H1 (cell line): ENCODE measurements around the gene KRT1. TPM values are rescaled to one million over a fixed set of nuclear protein-coding genes. Genes with fewer than 3 reads are reported as not detected.

Source experiments
- BRCA1 ChIP-seq: IDR thresholded peaks from 2 replicates; pipeline ENCODE4 v1.6.1; 2012; ENCODE audit warnings: low read depth, low read length, improper control_type of control experiment
- CHD2 ChIP-seq: IDR thresholded peaks from 2 replicates; pipeline ENCODE4 v1.6.1; 2012; ENCODE audit warnings: low read length, improper control_type of control experiment
- CREB1 ChIP-seq: IDR thresholded peaks from 2 replicates; pipeline ENCODE4 v1.6.1; 2012; ENCODE audit warnings: inconsistent platforms
- FOSL1 ChIP-seq: IDR thresholded peaks from 2 replicates; pipeline ENCODE4 v1.6.1; 2011; ENCODE audit warnings: mild to moderate bottlenecking, low read depth, low read length, moderate library complexity; ENCODE audit not compliant: insufficient read depth
- HDAC6 ChIP-seq: IDR thresholded peaks from one replicate; pipeline ENCODE4 v1.7.1; 2012; ENCODE audit warnings: low read depth, mild to moderate bottlenecking, inconsistent platforms, low read length, moderate library complexity
- KDM1A ChIP-seq: fragments of 200-600, 300-600 bp; sonication (generic); IDR thresholded peaks from 2 replicates; pipeline ENCODE4 v1.7.1; 2016; ENCODE audit warnings: mild to moderate bottlenecking, low read length, borderline replicate concordance
- RFX5 ChIP-seq: IDR thresholded peaks from 2 replicates; pipeline ENCODE4 v1.6.1; 2011; ENCODE audit warnings: low read depth, low read length, improper control_type of control experiment, borderline replicate concordance
- SIN3A ChIP-seq, 2 experiments: IDR thresholded peaks in 1 of 2; conservative IDR thresholded peaks in 1 of 2; 2 replicates each; pipeline ENCODE4 v1.6.1; 2011 to 2012; ENCODE audit warnings: low read length in 2 of 2, improper control_type of control experiment in 1 of 2, low read depth in 1 of 2, mild to moderate bottlenecking in 1 of 2
- SRF ChIP-seq: IDR thresholded peaks from 2 replicates; pipeline ENCODE4 v1.6.1; 2011; ENCODE audit warnings: mild to moderate bottlenecking, low read depth, low read length, moderate library complexity
- TAF1 ChIP-seq: IDR thresholded peaks from 2 replicates; pipeline ENCODE4 v1.6.1; 2011; ENCODE audit warnings: mild to moderate bottlenecking, low read depth, low read length
- polyA plus RNA-seq, 7 experiments: library from polyadenylated mRNA; depleted of rRNA in 3 of 7; stranded (reverse) in 5 of 7; unstranded in 2 of 7; fragments of >200 nt in 5 of 7; fragments of 200-250 nt in 2 of 7; gene quantifications; 1 replicate in 5 of 7; 2 replicates in 1 of 7; 4 replicates in 1 of 7; pipeline versions ENCODE4 v1.2.1 to v1.2.3, GENCODE V29; 2011 to 2013; ENCODE audit warnings: missing spikeins in 2 of 7, mixed read lengths in 2 of 7
- total RNA-seq: library from RNA; stranded (reverse); fragmentation: NEBNext Ultra II Directional; extraction: Animal tissue kit (Norgen Biotek cat#: 25700); gene quantifications from 2 replicates; pipeline ENCODE4 v1.2.1, GENCODE V29; 2021
- TF ChIP-seq, protein P1 (sequence below): fragments of 300-600 bp; sonication (generic); IDR thresholded peaks from 2 replicates; pipeline ENCODE4 v1.7.1; 2012; ENCODE audit warnings: low read length, moderate library complexity, mild to moderate bottlenecking, inconsistent platforms; ENCODE audit not compliant: insufficient replicate concordance

KRT1 gene
- total and polyA plus RNA-seq, 2 of the 8 experiments (the other 6 are each of a cell fraction or from before 2014, with no cell fraction given): not detected

DNA sequence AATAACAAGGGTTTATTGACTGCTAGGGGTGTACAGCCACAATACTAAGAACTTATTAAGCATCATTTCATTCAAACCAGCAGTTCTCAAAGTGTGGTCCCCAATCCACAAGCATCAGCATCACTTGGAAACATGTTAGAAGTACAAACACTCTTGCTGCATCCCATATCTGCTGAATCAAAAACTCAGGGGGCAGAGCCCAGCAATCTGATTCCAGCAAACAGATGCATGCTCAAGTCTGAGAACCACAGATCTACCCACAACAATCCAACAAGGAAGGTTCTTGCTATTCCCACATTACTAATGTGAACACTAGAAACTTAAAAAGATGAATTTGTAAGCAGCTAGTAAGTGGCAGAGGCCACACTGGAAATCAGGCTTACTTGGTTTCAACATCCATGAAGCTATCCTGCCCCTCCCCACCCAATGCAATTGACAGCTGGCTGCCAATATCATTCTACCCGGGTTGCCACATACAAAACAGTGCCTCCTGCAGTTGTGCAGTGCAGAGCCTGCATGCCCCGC is 16.9 kb upstream of the KRT1 start (continued):
- TF ChIP-seq, protein P1, sequence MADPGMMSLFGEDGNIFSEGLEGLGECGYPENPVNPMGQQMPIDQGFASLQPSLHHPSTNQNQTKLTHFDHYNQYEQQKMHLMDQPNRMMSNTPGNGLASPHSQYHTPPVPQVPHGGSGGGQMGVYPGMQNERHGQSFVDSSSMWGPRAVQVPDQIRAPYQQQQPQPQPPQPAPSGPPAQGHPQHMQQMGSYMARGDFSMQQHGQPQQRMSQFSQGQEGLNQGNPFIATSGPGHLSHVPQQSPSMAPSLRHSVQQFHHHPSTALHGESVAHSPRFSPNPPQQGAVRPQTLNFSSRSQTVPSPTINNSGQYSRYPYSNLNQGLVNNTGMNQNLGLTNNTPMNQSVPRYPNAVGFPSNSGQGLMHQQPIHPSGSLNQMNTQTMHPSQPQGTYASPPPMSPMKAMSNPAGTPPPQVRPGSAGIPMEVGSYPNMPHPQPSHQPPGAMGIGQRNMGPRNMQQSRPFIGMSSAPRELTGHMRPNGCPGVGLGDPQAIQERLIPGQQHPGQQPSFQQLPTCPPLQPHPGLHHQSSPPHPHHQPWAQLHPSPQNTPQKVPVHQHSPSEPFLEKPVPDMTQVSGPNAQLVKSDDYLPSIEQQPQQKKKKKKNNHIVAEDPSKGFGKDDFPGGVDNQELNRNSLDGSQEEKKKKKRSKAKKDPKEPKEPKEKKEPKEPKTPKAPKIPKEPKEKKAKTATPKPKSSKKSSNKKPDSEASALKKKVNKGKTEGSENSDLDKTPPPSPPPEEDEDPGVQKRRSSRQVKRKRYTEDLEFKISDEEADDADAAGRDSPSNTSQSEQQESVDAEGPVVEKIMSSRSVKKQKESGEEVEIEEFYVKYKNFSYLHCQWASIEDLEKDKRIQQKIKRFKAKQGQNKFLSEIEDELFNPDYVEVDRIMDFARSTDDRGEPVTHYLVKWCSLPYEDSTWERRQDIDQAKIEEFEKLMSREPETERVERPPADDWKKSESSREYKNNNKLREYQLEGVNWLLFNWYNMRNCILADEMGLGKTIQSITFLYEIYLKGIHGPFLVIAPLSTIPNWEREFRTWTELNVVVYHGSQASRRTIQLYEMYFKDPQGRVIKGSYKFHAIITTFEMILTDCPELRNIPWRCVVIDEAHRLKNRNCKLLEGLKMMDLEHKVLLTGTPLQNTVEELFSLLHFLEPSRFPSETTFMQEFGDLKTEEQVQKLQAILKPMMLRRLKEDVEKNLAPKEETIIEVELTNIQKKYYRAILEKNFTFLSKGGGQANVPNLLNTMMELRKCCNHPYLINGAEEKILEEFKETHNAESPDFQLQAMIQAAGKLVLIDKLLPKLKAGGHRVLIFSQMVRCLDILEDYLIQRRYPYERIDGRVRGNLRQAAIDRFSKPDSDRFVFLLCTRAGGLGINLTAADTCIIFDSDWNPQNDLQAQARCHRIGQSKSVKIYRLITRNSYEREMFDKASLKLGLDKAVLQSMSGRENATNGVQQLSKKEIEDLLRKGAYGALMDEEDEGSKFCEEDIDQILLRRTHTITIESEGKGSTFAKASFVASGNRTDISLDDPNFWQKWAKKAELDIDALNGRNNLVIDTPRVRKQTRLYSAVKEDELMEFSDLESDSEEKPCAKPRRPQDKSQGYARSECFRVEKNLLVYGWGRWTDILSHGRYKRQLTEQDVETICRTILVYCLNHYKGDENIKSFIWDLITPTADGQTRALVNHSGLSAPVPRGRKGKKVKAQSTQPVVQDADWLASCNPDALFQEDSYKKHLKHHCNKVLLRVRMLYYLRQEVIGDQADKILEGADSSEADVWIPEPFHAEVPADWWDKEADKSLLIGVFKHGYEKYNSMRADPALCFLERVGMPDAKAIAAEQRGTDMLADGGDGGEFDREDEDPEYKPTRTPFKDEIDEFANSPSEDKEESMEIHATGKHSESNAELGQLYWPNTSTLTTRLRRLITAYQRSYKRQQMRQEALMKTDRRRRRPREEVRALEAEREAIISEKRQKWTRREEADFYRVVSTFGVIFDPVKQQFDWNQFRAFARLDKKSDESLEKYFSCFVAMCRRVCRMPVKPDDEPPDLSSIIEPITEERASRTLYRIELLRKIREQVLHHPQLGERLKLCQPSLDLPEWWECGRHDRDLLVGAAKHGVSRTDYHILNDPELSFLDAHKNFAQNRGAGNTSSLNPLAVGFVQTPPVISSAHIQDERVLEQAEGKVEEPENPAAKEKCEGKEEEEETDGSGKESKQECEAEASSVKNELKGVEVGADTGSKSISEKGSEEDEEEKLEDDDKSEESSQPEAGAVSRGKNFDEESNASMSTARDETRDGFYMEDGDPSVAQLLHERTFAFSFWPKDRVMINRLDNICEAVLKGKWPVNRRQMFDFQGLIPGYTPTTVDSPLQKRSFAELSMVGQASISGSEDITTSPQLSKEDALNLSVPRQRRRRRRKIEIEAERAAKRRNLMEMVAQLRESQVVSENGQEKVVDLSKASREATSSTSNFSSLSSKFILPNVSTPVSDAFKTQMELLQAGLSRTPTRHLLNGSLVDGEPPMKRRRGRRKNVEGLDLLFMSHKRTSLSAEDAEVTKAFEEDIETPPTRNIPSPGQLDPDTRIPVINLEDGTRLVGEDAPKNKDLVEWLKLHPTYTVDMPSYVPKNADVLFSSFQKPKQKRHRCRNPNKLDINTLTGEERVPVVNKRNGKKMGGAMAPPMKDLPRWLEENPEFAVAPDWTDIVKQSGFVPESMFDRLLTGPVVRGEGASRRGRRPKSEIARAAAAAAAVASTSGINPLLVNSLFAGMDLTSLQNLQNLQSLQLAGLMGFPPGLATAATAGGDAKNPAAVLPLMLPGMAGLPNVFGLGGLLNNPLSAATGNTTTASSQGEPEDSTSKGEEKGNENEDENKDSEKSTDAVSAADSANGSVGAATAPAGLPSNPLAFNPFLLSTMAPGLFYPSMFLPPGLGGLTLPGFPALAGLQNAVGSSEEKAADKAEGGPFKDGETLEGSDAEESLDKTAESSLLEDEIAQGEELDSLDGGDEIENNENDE: no peak
- TF ChIP-seq FOSL1 (no peak), TAF1 (no peak), SIN3A (conservative IDR thresholded peaks at IDR 0.05 in 1 of 2, IDR thresholded peaks at IDR 0.05 in 1 of 2; ENCODE audit: low read depth in 1 of 2, low read length in 2 of 2) (no peak), RFX5 (no peak), HDAC6 (no peak), CHD2 (no peak), CREB1 (no peak), BRCA1 (no peak), KDM1A (no peak), SRF (no peak)
- TF ChIP-seq, all 59 proteins: peak for 0
